ENCODE measurements around the gene KCTD17.

DNA sequence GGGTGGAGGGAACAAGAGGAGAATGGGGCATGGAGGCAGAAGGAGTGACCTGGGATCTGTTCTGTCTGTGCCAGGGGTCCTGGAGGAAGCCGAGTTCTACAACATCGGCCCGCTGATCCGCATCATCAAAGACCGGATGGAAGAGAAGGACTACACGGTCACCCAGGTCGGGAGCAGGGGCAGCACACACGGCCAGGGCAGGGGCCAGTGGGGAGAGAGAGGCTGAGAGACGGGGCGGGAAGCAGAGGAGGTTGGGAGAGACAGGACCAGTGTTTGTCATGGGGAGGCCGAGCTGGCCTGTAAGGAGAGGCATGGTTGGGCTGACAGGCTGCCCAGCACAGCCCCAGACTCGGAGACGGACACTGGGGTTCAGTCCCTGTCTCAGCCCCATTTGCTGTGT is 4.7 kb downstream of the KCTD17 start:
- TF ChIP-seq POLR2A (IDR thresholded peaks at IDR 0.05): no peak
- TF ChIP-seq CTCF (IDR thresholded peaks at IDR 0.05): no peak
